Activated T-helper 1 cell treated with Interleukin-2 at 50 U/mL for 16 hours (primary cell): Measurements from ENCODE around the gene TRIM66.
"Not testable (repeated sequence)": the region's sequence is repeated elsewhere in the genome, so short reads cannot be mapped to it uniquely, and the experiment has no call there.

ENCODE experiments used
- DNase-seq: peaks from one replicate; pipeline ENCODE4 v3.0.0-alpha.2; 2020; ENCODE audit warnings: low read depth

The TRIM66 gene

DNA sequence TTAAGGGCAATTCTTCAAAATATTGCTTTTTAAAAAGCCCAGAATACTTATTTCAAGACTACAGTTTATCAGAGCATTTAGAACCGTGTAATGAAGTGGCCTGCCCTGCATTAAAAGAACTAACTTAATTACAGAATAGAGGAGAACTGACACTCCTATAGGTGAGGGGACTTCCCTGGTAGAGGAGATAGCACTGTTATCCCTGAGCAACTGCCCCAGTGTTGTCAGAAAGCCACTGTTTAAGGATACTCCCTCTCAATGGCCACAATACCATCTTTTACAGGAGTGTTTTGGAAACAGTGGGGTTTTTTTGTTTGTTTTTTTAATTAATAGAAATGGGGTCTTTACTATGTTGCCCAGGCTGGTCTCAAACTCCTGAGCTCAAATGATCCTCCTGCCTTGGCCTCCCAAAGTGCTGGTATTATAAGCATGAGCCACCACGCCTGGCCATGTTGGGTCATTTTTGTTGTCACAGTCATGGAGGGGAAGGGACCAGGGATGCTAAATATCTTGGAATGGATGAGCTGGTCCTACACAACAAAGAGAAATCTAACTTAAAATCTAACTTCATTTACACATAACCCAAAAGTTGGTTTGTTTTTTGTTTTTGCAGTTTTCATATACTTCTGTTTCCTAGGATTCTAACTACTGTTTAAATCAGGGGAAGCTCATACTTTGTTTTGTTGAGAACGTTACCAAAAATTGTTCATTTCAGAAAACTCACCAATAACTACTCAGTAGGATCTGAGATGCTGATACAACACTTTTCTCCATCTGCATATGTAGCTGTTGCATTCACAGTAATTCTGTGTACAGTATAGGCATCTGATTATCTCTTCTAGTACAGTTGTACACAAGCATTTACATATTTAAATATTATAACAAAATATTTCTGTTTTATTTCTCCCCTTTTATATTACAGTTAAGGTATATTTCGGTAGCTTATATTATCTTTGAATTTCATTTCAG is 8.2 kb upstream of the TRIM66 start:
- no peak for DNase-seq

DNA sequence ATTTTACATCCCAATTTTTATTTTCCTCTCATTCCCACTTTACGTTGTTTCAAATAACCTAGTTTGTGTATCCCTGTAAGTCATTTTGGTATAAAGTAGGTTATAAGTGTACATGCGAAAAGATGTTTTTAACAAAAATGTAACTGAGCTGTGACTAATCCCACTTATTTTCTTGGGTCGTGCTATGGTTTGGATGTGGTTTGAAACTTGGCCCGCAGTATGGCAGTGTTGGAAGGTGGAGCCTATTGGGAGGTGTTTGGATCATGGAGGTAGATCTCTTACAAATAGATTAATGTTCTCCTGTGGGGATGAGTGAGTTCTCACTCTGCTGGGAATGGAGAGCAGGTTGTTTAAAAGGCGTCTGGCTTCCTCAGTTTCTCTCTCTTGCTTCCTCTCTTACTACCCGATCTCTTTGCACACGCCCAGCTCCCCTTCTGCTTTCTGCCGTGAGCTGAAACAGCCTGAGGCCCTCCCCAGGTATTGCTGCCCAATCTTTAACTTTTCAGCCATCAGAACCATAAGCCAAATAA is 7.3 kb upstream of the TRIM66 start:
- DNase-seq, result no peak

DNA sequence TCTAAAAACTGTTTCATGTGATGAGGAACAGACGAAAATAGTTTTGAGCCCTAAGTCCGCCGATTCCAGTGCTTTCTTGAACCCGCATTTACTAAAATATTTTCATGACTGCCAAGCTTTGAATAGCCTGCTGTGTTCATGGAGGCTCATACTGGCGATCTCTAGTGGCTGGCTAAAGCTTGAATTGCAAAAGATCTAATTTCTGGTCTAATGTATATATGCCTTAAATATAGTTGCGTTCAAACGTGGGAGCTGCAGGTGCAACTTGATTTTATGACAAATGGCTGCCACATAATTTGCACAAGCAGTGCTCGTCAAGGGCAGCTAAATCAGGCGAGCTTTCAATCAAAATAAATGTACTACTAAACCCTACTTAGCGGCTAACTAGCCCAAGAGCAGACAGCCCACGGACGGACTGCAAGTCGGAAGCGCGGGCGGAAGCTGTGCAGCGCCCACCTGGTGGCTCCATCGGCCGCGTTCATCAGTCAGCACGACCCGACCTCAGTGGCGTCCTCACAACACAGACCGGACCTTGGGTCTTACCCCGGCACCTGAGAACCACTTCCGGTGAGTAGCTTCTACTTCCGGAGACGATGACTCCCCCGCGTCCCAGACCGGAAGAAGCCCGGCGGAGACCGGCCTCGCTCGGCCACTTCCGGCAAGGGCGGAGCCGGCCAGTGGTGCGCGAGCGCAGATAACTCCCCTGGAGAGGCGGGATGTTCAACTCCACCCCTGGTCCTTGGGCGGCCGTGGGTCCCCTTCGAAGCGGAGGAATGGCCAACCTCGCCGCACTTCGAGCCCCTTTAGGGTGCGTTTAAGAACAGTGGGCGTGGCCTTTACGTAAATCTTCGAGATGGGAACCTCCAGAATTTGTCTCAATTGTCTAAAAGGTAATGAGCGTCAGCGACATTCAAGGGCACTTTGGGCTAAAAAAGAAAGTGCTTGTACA is 6.2 kb upstream of the TRIM66 start:
- DNase-seq, result peak; percentile 78

DNA sequence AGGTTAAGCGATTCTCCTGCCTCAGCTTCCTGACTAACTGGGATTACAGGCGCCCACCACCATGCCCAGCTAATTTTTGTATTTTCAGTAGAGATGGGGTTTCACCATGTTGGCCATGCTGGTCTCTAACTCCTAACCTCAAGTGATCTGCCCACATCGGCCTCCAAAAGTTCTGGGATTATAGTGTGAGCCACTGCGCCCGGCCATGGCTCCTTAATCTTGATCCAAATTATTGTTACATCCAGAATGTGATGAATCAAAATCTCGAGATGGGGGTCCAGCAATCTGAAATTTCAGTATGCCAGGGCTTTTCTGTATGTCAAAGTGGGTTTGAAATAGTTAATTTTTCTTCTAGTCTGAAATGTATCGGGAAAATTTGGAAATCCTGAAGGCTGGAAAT is 3.9 kb upstream of the TRIM66 start:
- no peak for DNase-seq

DNA sequence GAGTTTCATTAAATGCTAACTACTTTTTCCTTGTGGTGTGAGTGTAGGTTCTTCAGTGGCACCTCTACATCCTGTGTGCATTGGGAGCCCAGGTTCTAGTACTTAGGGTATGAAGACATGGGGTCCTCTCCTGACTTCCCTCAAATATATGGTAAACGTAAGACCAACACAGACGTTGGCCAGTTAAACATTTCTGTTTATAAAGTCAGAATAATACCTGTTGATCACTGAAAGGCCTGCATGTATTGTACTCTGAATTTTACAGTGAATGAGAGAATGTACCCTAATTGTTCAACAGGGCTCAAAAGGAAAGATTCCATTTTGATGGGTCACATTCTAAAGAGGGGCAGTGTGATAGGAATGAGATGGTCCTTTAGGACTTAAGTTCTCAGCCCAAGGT is 3.4 kb upstream of the TRIM66 start:
- no peak for DNase-seq

DNA sequence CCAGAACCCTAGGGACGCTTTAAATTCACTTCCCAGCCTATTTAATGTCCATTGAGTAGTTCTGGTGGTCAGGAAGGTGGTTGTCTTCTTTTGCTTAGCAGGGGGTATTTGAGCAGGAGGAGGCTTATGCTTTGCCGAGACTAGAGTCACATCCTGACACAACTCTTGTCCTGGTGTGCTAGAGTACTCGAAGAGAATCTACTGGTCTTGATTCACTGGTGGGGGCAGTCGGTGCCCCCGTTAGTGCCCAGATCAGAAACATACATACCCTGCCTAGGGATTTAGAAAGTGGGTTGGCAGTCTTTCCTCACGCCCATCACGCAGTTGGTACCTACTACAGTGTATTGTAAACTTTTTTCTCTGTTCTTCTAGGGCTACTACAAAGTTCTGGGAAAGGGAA is 2.8 kb upstream of the TRIM66 start:
- DNase-seq, result no peak

DNA sequence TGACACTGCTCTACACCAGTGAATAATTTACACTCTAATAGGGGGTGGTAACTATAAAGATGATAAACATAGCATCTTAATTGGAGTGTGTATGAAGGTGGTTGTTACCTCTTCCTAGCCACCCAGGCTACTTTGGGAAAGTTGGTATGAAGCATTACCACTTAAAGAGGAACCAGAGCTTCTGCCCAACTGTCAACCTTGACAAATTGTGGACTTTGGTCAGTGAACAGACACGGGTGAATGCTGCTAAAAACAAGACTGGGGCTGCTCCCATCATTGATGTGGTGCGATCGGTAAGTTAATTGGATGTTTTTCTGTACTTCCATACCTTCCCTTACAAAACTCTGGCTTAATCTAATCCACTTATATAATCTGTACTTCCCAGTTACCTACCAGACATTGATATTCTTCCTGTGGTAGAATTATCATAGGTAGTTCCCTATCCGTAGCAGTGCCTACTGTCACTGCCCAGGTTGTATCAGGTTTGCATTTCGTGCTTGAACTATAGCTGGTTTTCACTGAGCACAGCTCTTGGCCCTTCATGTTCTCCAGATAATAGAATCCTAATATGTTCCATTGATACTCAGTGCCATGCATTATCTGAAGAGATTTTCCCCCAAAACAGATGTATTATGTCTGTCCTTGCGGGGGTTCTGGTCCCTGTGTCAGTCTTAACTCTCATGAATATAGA is 2.3 kb upstream of the TRIM66 start:
- DNase-seq, result no peak

DNA sequence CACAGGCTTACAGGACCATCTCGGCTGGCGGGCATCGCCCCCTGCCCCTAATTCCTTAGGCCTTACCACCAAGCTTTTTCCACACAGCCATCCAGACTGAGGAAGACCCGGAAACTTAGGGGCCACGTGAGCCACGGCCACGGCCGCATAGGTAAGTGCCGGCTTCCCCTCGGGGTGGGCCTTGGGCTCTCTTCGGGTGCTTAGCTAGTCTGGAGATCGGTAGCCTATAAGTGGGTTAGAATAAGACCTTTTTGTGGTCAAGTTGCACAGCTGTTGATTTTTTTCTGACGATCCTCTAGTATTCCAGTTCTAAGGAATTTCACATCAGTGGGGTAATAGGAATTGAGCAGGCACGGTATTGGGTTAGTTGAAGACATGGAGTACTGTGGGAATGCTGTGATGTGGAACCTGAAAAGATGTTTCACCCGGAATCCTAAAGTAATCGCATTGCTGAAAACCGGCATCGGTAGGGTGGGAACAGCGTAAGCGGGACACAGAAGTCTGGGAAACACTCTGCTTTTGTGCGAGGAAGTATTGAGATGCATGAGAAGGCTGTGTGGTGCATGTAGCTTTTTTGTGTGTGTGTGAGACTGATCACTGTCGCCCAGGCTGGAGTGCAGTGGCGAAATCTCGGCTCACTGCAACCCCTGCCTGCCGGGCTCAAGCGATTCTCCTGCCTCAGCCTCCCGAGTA is 796 bp upstream of the TRIM66 start:
- DNase-seq, result no peak

DNA sequence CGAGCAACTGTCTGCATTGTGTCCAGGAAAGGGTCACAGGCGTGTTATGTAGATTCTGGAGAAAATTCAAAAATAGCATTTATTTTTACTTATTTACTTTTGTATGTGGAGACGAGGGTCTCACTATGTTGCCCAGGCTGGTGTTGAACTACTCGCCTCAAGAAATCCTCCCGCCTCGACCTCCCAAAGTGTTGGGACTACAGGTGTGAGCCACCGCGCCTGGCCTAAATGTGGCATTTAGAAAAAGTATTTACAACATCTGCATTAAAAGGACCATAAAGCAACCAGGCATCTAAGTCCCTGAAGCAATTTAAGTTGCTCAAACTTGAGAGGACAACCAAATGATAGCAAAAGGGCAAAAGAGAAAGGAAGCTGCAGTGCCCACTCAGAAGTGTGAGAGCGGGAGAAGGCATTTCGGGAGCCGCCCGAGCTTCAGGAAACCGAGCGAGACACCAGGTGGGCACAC is 595 bp downstream of the TRIM66 start:
- DNase-seq, result no peak

DNA sequence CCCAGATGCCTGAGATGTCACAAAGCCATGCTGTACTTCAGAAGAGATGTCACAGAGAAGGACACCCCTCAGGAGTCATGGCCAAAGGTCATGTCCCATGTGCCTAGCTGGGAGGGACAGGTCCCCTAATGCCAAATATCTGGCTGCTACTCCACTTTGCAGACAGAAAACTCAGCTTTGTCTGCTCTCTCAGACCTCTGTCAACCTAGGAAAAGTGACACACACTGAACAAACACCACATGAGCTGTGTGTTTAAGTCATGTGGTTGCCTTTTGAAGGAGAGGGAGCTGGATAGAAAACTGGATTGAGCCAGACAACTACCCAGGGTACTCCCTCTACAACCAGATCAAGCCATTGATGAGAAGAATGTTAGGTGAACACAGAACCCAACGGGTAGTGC is 3.5 kb downstream of the TRIM66 start:
- no peak for DNase-seq

DNA sequence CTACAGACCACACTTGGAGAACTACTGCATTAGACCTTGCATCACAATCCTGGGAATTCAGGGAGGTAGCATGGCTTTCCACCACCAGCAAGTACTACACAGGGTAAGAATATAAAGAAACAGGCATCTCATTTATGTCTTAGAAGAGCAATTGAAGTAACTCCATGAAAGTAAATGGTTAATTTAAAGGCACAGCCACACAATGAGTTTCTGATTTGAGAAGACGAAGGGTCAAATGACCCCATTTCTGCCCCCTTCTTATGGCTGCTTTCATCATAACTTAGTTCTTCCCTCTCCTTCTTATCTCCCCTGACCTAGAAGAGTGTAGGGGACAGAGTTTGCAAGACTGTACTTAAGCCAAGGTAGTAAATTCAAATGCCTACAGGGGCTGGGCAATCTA is 6.0 kb downstream of the TRIM66 start:
- no peak for DNase-seq

DNA sequence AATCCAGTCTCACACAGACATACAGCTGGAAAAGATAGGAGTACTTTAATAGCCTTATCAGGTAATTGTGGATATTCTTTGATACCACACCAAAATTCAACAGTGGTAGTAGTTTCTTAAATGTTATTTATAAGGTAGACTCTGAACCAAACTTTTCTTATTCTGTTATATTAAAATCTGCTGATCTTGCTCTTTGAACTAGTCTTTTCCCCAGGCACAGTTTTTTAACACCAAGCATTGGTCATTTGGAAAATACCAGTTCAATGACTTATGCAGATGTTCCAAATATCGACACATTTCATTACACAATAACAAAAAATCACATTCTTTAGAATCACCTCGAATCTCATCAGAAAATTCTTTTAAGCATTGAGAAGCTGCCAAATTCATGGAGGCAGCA is 7.6 kb downstream of the TRIM66 start:
- DNase-seq, result no peak

DNA sequence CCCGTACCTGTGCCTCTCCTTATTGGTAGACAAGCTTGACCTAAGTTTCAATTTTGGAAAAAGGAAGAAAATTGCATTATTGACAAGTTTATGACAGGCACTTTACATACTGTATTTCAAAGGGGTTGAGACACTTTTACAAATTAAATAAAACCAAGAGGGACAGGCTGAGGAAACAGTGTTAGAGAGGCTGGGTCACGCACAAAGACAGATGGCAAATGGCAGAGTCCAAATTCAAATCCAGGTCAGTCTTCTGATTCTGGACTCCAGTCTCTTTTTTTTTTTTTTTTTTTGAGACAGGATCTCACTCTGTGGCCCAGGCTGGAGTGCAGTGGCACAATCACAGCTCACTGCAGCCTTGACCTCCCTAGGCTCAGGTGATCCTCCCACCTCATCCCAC is 10.1 kb downstream of the TRIM66 start:
- no peak for DNase-seq

DNA sequence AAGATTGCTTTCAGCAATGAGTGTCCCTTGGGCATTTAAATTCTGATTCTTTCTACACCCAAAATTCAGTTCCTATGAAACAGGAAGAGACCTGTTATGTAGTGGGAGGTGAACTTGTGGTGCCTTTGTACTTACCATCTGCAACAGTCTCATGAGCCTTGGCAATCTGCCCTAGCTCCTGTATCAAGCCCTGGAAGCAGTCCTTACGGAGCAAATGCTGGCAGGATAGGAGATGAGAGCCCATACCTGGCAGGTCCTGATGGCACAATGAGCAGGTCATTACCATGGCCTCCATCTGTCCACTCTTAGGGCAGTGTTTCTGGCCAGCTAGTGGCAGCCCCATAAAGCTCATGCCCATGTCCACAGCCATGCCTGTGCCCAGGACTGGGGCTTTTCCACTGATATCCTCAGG is 10.8 kb downstream of the TRIM66 start:
- no peak for DNase-seq

DNA sequence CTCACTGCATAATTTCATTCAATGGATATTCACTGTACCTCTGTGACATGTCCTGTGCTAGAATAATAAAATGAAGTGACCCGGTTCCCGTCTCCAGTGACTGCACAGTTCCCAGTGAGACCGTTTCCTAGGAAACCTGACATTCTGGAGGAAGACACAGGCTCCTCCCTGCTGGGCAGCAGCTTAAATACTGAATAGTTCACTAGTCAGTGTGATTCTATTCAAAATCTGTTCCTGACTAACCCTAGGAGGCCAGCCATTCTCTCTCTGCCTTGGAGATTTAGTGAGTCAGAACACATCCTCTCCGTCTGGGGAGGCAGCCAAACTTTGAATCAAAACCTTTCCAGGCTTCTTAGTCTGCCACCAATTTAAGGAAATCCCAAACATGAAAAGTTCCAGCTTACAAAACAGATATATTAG is 11.3 kb downstream of the TRIM66 start:
- no peak for DNase-seq

DNA sequence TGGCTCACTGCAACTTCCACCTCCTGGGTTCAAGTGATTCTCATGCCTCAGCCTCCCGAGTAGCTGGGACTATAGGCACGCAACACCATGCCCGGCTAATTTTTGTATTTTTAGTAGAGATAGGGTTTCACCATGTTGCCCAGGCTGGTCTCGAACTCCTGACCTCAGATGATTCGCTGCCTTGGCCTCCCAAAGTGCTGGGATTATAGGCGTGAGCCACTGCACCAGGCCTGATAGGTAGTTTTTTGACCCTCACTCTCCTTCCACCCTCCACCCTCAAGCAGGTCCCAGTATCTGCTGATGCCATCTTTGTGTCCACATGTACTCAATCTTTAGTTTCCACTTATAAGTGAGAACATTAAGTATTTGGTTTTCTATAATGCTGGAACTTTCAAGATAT is 12.4 kb downstream of the TRIM66 start:
- DNase-seq, result not testable (repeated sequence)

DNA sequence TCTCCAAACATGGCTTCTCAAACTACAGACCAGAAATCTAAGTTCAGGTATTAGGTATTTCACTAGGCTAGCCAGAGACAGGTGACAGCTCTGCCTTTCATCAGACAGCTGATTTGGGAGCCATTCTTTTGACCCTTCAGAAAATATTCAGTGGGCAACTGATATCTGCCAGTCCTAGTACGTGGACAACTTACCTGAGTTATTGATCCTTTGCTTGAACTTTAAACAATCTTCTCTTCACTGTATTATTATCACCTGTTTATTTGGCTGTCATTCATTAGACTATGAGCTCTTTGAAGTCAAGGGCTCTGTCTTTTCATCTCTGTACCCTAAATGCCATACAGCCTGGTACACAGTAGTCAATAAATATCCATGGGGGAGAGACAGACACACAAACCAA is 17.2 kb downstream of the TRIM66 start:
- no peak for DNase-seq

DNA sequence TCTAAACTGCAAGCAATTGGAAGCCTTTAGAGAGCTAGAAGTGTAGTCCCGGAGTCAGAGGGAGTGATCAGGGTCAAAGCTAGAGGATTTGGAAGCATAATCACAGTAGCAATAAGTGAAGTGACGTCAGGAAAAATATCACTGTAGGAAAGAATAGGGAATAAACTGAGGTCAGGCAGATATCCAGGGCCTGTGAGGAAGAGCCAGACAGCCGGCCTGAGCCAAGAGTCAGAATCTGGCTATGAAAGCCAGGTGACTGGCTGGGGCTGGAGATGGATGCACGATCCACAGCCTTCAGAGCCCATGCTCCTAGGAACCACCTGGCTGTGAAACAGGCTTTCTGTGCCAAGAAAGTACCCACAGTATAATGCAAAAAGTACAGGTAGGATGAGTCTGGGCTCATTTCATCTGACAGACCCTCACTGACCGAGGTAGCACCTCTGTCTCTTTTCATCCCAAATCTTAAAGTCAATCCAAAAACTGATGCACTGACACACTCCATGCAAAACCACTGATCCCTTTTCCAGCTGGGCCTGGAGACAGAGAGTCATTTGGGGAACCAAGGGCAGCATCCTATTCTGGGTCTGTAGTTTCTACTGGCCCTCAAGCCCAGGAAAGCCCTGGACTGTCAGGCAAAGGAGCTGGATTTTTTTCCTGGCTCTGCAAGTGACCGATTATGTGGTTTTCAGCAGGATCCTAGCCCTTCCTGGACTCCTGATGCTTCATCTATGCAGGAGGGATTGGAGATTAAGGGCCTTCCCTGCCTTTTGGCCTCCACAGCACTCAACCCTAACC is 21.3 kb downstream of the TRIM66 start:
- DNase-seq, result no peak

DNA sequence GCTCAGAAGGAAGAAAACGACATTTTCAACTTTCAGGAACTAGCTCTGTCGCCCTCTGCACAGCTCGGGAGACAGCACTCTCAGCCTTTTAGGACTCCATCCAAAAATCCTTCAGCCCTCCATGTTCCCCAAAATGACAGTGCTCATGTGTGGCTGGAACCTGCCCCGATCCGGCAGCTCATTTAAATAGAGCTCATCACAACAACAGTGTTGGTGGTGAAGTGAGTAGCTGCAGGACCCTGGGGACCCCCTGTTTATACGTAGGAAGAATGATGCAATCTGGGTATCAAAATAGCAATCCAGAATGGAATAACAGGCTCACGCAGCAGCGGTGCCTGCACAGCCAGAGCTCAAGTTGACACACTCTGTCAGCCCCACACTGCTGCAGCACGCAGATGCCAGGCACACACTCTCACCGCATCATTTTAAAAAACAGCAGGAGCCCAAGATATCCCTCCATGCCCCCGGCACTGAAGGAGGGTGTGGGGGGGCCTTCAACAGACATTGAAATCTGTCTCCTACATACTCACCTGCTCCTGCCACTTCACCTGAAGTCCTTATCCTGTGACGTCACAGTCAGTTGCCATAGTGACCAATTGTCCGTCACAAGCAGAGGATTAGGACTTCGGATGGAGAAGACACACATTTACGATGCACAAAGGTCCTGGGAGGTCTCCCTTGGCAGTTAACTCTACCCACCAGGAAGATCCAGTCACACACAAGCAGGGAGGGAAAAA is 24.0 kb downstream of the TRIM66 start:
- no peak for DNase-seq

DNA sequence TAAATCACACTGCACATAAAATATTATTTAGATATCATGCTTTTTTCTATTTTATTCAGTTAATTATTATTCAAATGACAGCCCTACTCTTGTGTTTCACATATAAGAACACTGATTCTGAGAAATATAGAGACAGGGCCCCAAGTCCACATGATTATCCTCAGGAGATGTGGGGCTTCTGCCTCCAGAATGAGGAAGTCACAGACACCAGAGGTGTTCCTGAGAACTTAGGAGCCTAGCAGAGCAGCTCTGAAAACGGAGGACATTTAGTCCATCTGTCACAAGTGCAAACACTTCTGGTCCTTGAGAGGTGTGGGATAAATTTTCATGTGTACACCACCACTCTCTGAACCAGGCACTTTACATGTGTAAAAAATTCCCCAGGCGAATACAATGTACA is 26.2 kb downstream of the TRIM66 start:
- no peak for DNase-seq
